GM13977 (cell line): ENCODE data around the gene ATG101.

Experiments used
- DNase-seq: peaks from one replicate; pipeline ENCODE4 v3.0.0; 2012; ENCODE audit warnings: low spot score
- in situ Hi-C: fragments of 300-500 bp; cut with MboI; formaldehyde crosslinking; loops from one replicate; pipeline ENCODE4 v1.12.0; 2022; ENCODE audit warnings: low sequenced_read_pairs, low pct_unique_long_range_greater_than_20kb, mixed read lengths, inconsistent platforms; ENCODE audit not compliant: unreplicated experiment
- TF ChIP-seq, protein P1 (sequence below): IDR thresholded peaks from 2 replicates; pipeline ENCODE4 v1.5.1; 2012; ENCODE audit warnings: mild to moderate bottlenecking, control low read depth; ENCODE audit not compliant: insufficient read depth; ENCODE audit errors: extremely low read depth, missing control alignments

Gene ATG101

DNA sequence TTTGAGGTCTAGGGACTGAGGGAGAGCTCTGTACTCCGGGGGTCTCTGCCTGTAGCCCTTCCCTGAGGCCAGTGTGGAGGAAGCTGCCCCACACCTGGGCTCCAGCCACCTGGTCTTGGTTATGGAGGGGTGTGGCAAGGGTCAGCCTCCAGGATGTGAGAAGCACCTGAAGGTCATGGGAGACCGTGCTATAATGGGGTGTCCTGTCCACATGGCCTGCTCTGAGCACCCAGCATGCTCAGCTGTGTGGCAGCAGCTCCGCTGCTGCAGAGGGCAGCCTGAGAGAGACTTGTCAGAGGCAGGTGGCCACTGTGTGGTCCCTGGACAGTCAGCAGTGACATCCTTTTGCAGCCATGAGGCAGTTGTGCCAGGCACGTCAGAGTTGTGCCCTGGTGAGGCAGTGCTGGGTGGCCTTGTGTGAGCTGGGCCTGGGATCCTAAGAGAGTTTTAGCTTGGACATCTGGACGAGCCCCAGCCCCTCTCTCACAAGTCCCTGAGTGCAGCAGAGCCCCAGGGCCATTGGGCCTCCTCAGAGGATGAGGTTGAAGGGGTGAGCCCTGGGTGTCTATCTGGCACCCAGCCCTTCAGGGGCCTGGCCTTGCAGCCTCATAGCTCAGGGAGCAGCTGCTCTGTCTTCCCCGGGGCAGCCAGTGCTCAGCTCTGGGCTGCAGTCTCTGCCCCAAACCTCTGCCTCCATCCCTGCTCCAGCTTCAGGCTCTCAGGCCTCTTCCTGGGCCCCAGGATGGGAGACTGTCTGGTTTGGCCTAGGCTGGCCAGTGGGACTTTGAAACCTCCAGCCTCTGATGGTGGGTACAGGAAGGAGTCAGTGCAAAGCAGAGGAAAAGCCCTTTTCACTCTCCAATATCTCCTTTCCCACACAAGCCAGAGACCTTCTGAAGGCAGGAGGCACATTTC, 7.4 kb upstream of the ATG101 start:
- no peak for DNase-seq
- TF ChIP-seq, protein P1, sequence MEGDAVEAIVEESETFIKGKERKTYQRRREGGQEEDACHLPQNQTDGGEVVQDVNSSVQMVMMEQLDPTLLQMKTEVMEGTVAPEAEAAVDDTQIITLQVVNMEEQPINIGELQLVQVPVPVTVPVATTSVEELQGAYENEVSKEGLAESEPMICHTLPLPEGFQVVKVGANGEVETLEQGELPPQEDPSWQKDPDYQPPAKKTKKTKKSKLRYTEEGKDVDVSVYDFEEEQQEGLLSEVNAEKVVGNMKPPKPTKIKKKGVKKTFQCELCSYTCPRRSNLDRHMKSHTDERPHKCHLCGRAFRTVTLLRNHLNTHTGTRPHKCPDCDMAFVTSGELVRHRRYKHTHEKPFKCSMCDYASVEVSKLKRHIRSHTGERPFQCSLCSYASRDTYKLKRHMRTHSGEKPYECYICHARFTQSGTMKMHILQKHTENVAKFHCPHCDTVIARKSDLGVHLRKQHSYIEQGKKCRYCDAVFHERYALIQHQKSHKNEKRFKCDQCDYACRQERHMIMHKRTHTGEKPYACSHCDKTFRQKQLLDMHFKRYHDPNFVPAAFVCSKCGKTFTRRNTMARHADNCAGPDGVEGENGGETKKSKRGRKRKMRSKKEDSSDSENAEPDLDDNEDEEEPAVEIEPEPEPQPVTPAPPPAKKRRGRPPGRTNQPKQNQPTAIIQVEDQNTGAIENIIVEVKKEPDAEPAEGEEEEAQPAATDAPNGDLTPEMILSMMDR, result no peak

DNA sequence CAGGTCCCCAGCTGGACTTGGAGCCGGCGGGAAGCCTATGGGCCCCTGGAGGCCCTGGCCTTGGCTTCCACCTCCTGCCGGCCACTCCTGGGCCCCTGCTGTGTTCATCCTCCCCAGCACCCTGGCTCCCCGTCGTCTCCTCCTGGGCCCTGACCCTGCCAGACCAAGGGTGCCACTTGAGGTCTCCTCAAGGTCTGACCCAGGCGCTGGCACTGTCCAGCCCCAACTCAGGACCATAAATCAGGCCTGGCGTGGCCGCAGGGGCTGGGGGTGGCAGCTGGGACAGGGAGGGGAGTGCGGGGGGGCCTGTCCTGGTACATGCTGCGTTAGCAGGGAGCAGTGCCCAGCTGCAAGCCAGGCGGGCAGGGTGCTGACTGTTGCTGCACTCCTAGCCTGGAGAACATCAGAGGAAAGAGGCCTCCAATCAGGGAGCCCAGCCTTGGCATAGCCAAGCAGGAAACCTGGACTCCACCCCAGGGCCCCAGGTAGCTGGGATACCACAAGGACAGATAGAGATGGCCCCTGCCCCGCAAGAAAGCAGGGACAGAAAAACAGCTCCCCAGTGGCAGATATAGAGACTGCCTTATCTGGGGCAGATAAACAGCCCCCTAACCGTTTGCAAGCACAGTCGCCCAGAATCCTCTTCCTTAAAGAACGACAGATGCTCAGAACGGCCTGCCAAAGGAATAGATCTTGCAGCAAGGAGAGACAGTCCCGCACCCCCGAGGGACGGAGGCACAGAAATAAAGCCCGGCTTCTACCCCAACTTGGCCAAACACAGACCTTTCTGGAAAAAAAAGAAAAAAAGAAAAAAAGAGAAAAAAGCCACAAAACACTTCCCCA, 6.5 kb upstream of the ATG101 start:
- DNase-seq, result no peak
- in situ Hi-C loops, result no loop called here

More for the DNA sequence above, 7.4 kb upstream of the ATG101 start:
- in situ Hi-C loops, result no loop called here

DNA sequence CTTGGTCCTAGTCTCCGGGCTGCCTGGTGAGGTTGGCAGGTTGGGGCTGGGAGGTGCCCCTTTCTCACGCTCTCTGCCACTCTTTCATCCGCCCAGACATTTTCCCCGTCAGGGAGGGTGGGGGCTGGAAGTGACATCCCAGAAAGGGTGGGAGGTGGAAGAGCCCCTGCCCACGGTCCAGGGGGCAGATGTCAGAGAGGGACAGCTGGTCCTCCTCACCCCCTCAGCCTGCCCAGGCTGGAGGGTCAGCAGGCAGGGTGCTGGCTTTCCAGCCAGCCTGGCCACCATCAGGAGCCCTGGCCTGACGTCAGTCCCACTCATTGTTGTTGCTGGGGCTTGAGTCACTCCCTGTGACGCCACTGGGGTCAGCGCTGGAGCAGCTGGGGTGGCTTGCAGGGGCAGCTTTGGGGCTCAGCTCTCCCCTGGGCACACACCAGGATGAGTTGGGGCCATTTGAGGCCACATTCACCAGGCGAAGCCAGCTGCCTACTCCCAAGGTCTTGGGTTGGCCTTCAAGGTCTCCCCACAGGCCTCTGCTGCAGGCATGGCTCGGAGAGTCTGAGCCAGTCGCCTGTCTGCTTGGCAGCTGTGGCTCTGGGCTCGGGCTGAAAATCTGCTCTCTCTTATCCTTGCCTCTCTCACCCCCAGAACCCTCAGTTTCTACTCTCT, 5.7 kb upstream of the ATG101 start:
- TF ChIP-seq, protein P1, result no peak
- in situ Hi-C loops, result no loop called here
- no peak for DNase-seq

More for the DNA sequence above, 6.5 kb upstream of the ATG101 start:
- TF ChIP-seq, protein P1, result no peak

DNA sequence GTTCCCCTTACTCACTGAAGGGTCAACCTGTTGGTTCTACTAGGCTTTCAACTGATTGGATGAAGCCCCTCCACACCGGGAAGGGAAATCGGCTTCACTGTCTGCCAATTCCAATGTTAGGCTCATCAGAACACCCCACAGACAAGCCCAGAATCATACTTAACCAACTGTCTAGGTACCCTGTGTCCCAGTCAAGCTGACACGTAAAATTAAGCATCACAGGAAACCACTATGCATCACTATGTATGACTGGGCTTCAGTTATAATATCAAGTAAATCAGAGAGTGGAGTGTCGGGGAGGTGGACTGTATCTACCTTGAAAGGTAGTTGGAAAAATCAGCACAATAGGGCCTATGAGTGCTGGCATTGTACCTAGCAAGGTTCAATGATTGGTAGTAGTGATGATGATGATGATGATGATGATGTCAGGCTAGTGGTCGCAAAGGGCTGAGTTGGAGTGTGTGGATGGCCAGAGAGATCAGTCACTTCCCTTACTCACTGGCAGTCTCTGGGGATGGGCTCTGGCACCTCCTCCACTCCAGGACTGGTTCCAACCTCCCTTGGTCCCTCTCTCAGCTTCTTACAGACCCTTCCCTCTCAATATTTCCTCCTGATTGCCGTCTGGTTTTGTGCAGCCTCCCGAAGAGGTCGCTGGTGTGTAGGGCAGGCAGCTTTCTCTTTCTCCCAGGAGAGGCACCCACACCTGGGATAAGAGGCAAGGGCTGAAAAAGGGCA, 3.3 kb upstream of the ATG101 start:
- in situ Hi-C loops, result no loop called here
- TF ChIP-seq, protein P1, result no peak
- DNase-seq, result no peak

DNA sequence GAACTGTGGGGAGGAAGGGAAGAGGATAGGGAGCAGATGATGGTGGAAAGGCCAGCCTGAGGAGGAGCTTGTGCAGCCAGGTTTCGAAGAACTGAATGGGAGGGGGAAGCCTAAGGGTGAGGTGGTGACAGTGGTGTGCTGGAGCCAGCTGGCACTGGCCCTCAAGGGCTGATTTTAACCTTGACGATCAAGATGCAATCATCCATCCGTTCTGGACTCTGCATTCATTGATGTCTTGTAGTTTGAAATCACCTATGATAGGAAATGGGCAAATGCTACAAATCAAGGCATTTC, 2.8 kb upstream of the ATG101 start:
- in situ Hi-C loops, result no loop called here
- DNase-seq, result no peak
- TF ChIP-seq, protein P1, result no peak
